HEK293 (cell line): Measurements from ENCODE around the gene SPON1.

Experiments
- CTCF ChIA-PET: fragments of 350-600 bp; formaldehyde crosslinking; extraction: SDS; loops from one replicate; lab custom pipeline; 2021; ENCODE audit warnings: antibody characterized with exemption; lab: Yijun Ruan, JAX
- POLR2A ChIA-PET: fragments of 300-600 bp; formaldehyde crosslinking; extraction: SDS; loops from one replicate; lab custom pipeline; 2020; ENCODE audit warnings: antibody characterized with exemption, inconsistent platforms; lab: Yijun Ruan, JAX
- H3K27ac ChIP-seq: fragments of 200-500 bp; sonication (Bioruptor generic); 2 replicates; pipeline ENCODE4 v1.5.1; 2014; ENCODE audit warnings: low read depth, low read length, control low read depth, inconsistent platforms; ENCODE audit errors: extremely low read depth
- H3K36me3 ChIP-seq, 2 experiments: fragments of 200-500 bp in 1 of 2; sonication (Bioruptor generic) in 1 of 2; 1 replicate in 1 of 2; 2 replicates in 1 of 2; pipeline ENCODE4 v1.5.1; 2014 to 2017; ENCODE audit warnings: inconsistent platforms in 2 of 2, low read length in 2 of 2; ENCODE audit not compliant: control insufficient read depth in 2 of 2, insufficient read depth in 1 of 2
- H3K4me1 ChIP-seq: fragments of 200-500 bp; sonication (Bioruptor generic); 2 replicates; pipeline ENCODE4 v1.5.1; 2014; ENCODE audit warnings: mild to moderate bottlenecking, low read length, inconsistent platforms; ENCODE audit not compliant: control insufficient read depth, insufficient read depth
- H3K4me3 ChIP-seq: 2 replicates; pipeline ENCODE4 v1.5.1; 2011; ENCODE audit warnings: low read depth, mild to moderate bottlenecking, control low read depth, low read length, moderate library complexity
- H3K9me3 ChIP-seq: fragments of 200-500 bp; sonication (Bioruptor generic); 2 replicates; pipeline ENCODE4 v1.5.1; 2014; ENCODE audit warnings: low read depth, low read length, inconsistent platforms; ENCODE audit not compliant: control insufficient read depth, insufficient read depth
- EGR2 ChIP-seq: fragments of 450-650 bp; formaldehyde crosslinking; IDR thresholded peaks from 2 replicates; pipeline ENCODE4 v1.5.1; 2016; ENCODE audit warnings: low read depth, missing biosample characterization, missing genetic modification characterization
- FEZF1 ChIP-seq: fragments of 450-650 bp; formaldehyde crosslinking; IDR thresholded peaks from 2 replicates; pipeline ENCODE4 v1.5.1; 2016; ENCODE audit warnings: missing biosample characterization, missing genetic modification characterization
- MYNN ChIP-seq: fragments of 450-650 bp; formaldehyde crosslinking; IDR thresholded peaks from 2 replicates; pipeline ENCODE4 v1.5.1; 2016; ENCODE audit warnings: missing biosample characterization, missing genetic modification characterization, borderline replicate concordance
- MZF1 ChIP-seq: fragments of 450-650 bp; formaldehyde crosslinking; IDR thresholded peaks from 2 replicates; pipeline ENCODE4 v1.5.1; 2017; ENCODE audit warnings: missing biosample characterization, missing genetic modification characterization, borderline replicate concordance
- RBAK ChIP-seq: fragments of 450-650 bp; formaldehyde crosslinking; IDR thresholded peaks from 2 replicates; pipeline ENCODE4 v1.5.1; 2016; ENCODE audit warnings: missing biosample characterization, missing genetic modification characterization
- YY1 ChIP-seq: fragments of 450-650 bp; formaldehyde crosslinking; IDR thresholded peaks from 2 replicates; pipeline ENCODE4 v1.5.1; 2018; ENCODE audit warnings: missing biosample characterization, missing genetic modification characterization
- ZBTB21 ChIP-seq: fragments of 450-650 bp; formaldehyde crosslinking; IDR thresholded peaks from 2 replicates; pipeline ENCODE4 v1.5.1; 2017; ENCODE audit warnings: missing biosample characterization, missing genetic modification characterization
- ZFP37 ChIP-seq: fragments of 450-650 bp; formaldehyde crosslinking; IDR thresholded peaks from 2 replicates; pipeline ENCODE4 v1.5.1; 2016; ENCODE audit warnings: missing biosample characterization, missing genetic modification characterization
- ZFP69B ChIP-seq: fragments of 450-650 bp; formaldehyde crosslinking; IDR thresholded peaks from 2 replicates; pipeline ENCODE4 v1.5.1; 2016; ENCODE audit warnings: missing biosample characterization, missing genetic modification characterization
- ZNF138 ChIP-seq: fragments of 450-650 bp; formaldehyde crosslinking; IDR thresholded peaks from 2 replicates; pipeline ENCODE4 v1.5.1; 2016; ENCODE audit warnings: missing biosample characterization, missing genetic modification characterization, borderline replicate concordance
- ZNF169 ChIP-seq: fragments of 450-650 bp; formaldehyde crosslinking; IDR thresholded peaks from 2 replicates; pipeline ENCODE4 v1.5.1; 2016; ENCODE audit warnings: missing biosample characterization, missing genetic modification characterization
- ZNF2 ChIP-seq: fragments of 450-650 bp; formaldehyde crosslinking; IDR thresholded peaks from 2 replicates; pipeline ENCODE4 v1.5.1; 2016; ENCODE audit warnings: missing biosample characterization, missing genetic modification characterization
- ZNF416 ChIP-seq: fragments of 450-650 bp; formaldehyde crosslinking; IDR thresholded peaks from 2 replicates; pipeline ENCODE4 v1.5.1; 2016; ENCODE audit warnings: missing biosample characterization, missing genetic modification characterization
- ZNF529 ChIP-seq: fragments of 450-650 bp; formaldehyde crosslinking; IDR thresholded peaks from 2 replicates; pipeline ENCODE4 v1.5.1; 2017; ENCODE audit warnings: missing genetic modification characterization, missing biosample characterization; ENCODE audit not compliant: insufficient replicate concordance
- ZNF548 ChIP-seq: fragments of 450-650 bp; formaldehyde crosslinking; IDR thresholded peaks from 2 replicates; pipeline ENCODE4 v1.5.1; 2016; ENCODE audit warnings: missing biosample characterization, missing genetic modification characterization
- ZNF561 ChIP-seq: fragments of 450-650 bp; IDR thresholded peaks from 2 replicates; pipeline ENCODE4 v1.5.1; 2018; ENCODE audit warnings: missing biosample characterization, missing genetic modification characterization, borderline replicate concordance
- ZNF747 ChIP-seq: fragments of 450-650 bp; formaldehyde crosslinking; IDR thresholded peaks from 2 replicates; pipeline ENCODE4 v1.5.1; 2016; ENCODE audit warnings: missing biosample characterization, missing genetic modification characterization
- TF ChIP-seq, protein P1 (sequence below): fragments of 450-650 bp; formaldehyde crosslinking; IDR thresholded peaks from 2 replicates; pipeline ENCODE4 v1.5.1; 2016; ENCODE audit warnings: missing biosample characterization, missing genetic modification characterization
- TF ChIP-seq, protein P2 (sequence below): fragments of 450-650 bp; formaldehyde crosslinking; IDR thresholded peaks from 2 replicates; pipeline ENCODE4 v1.5.1; 2016; ENCODE audit warnings: missing biosample characterization, missing genetic modification characterization
- TF ChIP-seq, protein P3 (sequence below): fragments of 450-650 bp; formaldehyde crosslinking; conservative IDR thresholded peaks from 2 replicates; pipeline ENCODE4 v1.5.1; 2016; ENCODE audit warnings: low read depth, missing biosample characterization, missing genetic modification characterization
- TF ChIP-seq, protein P4 (sequence below): fragments of 450-650 bp; formaldehyde crosslinking; IDR thresholded peaks from 2 replicates; pipeline ENCODE4 v1.5.1; 2016; ENCODE audit warnings: missing biosample characterization, missing genetic modification characterization

SPON1 gene

DNA sequence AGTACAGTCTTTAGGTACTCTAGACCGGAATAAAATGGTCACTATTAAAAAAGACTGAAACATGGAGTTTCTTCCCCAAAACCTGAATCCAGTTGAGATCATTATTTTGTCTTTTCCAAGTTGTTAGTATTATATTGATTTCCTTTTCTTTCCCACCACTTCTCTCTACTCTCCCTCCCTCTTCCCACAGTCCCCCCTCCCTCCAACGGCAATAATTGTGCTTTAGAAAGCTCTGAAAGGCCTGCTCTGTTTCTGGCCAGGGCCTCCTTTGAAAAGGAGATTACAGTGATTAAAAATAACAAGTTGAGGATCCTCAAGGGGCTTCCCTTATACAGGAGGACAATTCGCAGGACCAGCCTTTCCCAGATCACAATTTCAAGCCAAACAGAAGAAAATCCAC lies 3.5 kb downstream of the SPON1 start (continued):
- TF ChIP-seq, protein P1, sequence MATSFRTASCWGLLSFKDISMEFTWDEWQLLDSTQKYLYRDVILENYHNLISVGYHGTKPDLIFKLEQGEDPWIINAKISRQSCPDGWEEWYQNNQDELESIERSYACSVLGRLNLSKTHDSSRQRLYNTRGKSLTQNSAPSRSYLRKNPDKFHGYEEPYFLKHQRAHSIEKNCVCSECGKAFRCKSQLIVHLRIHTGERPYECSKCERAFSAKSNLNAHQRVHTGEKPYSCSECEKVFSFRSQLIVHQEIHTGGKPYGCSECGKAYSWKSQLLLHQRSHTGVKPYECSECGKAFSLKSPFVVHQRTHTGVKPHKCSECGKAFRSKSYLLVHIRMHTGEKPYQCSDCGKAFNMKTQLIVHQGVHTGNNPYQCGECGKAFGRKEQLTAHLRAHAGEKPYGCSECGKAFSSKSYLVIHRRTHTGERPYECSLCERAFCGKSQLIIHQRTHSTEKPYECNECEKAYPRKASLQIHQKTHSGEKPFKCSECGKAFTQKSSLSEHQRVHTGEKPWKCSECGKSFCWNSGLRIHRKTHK, result no peak
- TF ChIP-seq MYNN (tag by site-specific recombination) (no peak), ZFP69B (no peak), ZNF548 (tag by site-specific recombination) (no peak), ZNF416 (tag by site-specific recombination) (no peak)
- TF ChIP-seq, protein P2, sequence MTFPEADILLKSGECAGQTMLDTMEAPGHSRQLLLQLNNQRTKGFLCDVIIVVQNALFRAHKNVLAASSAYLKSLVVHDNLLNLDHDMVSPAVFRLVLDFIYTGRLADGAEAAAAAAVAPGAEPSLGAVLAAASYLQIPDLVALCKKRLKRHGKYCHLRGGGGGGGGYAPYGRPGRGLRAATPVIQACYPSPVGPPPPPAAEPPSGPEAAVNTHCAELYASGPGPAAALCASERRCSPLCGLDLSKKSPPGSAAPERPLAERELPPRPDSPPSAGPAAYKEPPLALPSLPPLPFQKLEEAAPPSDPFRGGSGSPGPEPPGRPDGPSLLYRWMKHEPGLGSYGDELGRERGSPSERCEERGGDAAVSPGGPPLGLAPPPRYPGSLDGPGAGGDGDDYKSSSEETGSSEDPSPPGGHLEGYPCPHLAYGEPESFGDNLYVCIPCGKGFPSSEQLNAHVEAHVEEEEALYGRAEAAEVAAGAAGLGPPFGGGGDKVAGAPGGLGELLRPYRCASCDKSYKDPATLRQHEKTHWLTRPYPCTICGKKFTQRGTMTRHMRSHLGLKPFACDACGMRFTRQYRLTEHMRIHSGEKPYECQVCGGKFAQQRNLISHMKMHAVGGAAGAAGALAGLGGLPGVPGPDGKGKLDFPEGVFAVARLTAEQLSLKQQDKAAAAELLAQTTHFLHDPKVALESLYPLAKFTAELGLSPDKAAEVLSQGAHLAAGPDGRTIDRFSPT (tag by site-specific recombination), result no peak
- TF ChIP-seq, protein P3, sequence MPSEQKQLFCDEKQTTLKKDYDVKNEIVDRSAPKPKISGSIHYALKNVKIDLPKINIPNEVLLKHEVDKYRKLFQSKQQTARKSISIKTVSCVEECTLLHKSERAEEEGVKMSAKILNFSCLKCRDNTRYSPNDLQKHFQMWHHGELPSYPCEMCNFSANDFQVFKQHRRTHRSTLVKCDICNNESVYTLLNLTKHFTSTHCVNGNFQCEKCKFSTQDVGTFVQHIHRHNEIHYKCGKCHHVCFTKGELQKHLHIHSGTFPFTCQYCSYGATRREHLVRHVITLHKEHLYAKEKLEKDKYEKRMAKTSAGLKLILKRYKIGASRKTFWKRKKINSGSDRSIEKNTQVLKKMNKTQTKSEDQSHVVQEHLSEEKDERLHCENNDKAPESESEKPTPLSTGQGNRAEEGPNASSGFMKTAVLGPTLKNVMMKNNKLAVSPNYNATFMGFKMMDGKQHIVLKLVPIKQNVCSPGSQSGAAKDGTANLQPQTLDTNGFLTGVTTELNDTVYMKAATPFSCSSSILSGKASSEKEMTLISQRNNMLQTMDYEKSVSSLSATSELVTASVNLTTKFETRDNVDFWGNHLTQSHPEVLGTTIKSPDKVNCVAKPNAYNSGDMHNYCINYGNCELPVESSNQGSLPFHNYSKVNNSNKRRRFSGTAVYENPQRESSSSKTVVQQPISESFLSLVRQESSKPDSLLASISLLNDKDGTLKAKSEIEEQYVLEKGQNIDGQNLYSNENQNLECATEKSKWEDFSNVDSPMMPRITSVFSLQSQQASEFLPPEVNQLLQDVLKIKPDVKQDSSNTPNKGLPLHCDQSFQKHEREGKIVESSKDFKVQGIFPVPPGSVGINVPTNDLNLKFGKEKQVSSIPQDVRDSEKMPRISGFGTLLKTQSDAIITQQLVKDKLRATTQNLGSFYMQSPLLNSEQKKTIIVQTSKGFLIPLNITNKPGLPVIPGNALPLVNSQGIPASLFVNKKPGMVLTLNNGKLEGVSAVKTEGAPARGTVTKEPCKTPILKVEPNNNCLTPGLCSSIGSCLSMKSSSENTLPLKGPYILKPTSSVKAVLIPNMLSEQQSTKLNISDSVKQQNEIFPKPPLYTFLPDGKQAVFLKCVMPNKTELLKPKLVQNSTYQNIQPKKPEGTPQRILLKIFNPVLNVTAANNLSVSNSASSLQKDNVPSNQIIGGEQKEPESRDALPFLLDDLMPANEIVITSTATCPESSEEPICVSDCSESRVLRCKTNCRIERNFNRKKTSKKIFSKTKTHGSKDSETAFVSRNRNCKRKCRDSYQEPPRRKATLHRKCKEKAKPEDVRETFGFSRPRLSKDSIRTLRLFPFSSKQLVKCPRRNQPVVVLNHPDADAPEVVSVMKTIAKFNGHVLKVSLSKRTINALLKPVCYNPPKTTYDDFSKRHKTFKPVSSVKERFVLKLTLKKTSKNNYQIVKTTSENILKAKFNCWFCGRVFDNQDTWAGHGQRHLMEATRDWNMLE (tag by site-specific recombination), result no peak

DNA sequence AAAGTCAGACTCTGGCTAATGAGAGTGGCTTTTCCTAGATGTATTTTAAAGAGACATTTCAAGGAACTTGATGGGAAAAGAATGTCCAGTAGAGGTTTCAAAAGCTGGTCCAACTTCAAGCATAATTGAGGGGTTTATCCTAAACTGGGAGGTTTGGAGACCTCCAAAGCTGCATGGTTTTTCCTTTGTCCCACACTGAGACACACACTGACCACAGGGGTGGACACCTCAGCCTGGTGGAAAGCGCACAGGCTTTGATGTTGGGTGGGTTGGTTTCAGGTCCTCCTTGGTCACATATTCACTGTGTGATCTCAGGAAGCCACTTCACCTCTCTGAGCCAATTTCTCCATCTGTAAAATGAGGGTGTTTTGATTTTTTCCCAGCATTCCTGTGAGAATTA lies 4.0 kb downstream of the SPON1 start:
- Histone ChIP-seq H3K4me1 (no peaks in the 10 kb centered on the region; the same call in 1 of the 2 replicates), H3K4me3 (no peak overlapping the region), H3K9me3 (no peaks in the 10 kb centered on the region), H3K27ac (no peak overlapping the region), H3K36me3 (no peaks in the 10 kb centered on the region)
- ChIA-PET CTCF (interaction anchor here (0.5 to 1.8 kb wide), 3 partner anchors 10 to 489 kb away, joined by 3 to 7 read pairs (median 4); no protein-coding TSS in a partner anchor), POLR2A (no interaction called here)
- no peak for TF ChIP-seq ZNF138
- no peak for TF ChIP-seq ZNF169 (tag by site-specific recombination)
- no peak for TF ChIP-seq ZNF2
- TF ChIP-seq ZNF529 (tag by site-specific recombination), result no peak
- TF ChIP-seq ZNF548 (tag by site-specific recombination), result no peak
- no peak for TF ChIP-seq MZF1
- no peak for TF ChIP-seq ZFP37 (tag by site-specific recombination)
- TF ChIP-seq ZNF747 (tag by site-specific recombination), result no peak
- no peak for TF ChIP-seq ZBTB21 (tag by site-specific recombination)
- TF ChIP-seq EGR2 (tag by site-specific recombination), result no peak
- no peak for TF ChIP-seq ZNF561 (tag by site-specific recombination)
- TF ChIP-seq, protein P4, sequence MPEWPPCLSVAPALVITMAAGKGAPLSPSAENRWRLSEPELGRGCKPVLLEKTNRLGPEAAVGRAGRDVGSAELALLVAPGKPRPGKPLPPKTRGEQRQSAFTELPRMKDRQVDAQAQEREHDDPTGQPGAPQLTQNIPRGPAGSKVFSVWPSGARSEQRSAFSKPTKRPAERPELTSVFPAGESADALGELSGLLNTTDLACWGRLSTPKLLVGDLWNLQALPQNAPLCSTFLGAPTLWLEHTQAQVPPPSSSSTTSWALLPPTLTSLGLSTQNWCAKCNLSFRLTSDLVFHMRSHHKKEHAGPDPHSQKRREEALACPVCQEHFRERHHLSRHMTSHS (tag by site-specific recombination), result no peak
- no peak for TF ChIP-seq RBAK
- TF ChIP-seq FEZF1 (tag by site-specific recombination), result no peak
- TF ChIP-seq YY1 (tag by site-specific recombination), result no peak
